Hepatocyte (in vitro differentiated cells): ENCODE data around the gene NPTX1. TPM values are rescaled to one million over a fixed set of nuclear protein-coding genes. Genes with fewer than 3 reads are reported as not detected.

Experiments
- DNase-seq: peaks from one replicate; pipeline ENCODE4 v3.0.0-alpha.2; 2016; ENCODE audit warnings: low spot score
- H2AFZ ChIP-seq: fragments of 200-600 bp; sonication (generic); 2 replicates; pipeline ENCODE4 v1.6.0; 2016; ENCODE audit warnings: antibody characterized with exemption, mild to moderate bottlenecking
- H3K27ac ChIP-seq: fragments of 200-600 bp; sonication (generic); 2 replicates; pipeline ENCODE4 v1.5.1; 2016; ENCODE audit warnings: mild to moderate bottlenecking
- H3K27me3 ChIP-seq: fragments of 200-600 bp; sonication (generic); 2 replicates; pipeline ENCODE4 v1.6.1; 2016
- H3K36me3 ChIP-seq: fragments of 200-600 bp; sonication (generic); replicated peaks from 2 replicates; pipeline ENCODE4 v1.5.1; 2016; ENCODE audit warnings: low read depth; ENCODE audit not compliant: insufficient read depth
- H3K4me1 ChIP-seq: fragments of 200-600 bp; sonication (generic); 2 replicates; pipeline ENCODE4 v1.5.1; 2016; ENCODE audit warnings: mild to moderate bottlenecking, moderate library complexity; ENCODE audit not compliant: insufficient read depth
- H3K4me2 ChIP-seq: fragments of 200-600 bp; sonication (generic); 2 replicates; pipeline ENCODE4 v1.6.0; 2016
- H3K4me3 ChIP-seq: fragments of 200-600 bp; sonication (generic); 2 replicates; pipeline ENCODE4 v1.5.1; 2016; ENCODE audit warnings: mild to moderate bottlenecking
- H3K79me2 ChIP-seq: fragments of 200-600 bp; sonication (generic); 2 replicates; pipeline ENCODE4 v1.6.0; 2017; ENCODE audit warnings: mild to moderate bottlenecking
- H3K9me2 ChIP-seq: fragments of 200-600 bp; sonication (generic); replicated peaks from 2 replicates; pipeline ENCODE4 v1.6.0; 2017; ENCODE audit warnings: mild to moderate bottlenecking; ENCODE audit not compliant: insufficient read depth
- H3K9me3 ChIP-seq: fragments of 200-600 bp; sonication (generic); 2 replicates; pipeline ENCODE4 v1.5.1; 2016; ENCODE audit warnings: low read depth, mild to moderate bottlenecking
- H4K20me1 ChIP-seq: fragments of 200-600 bp; sonication (generic); 2 replicates; pipeline ENCODE4 v1.6.0; 2016; ENCODE audit warnings: mild to moderate bottlenecking; ENCODE audit not compliant: insufficient read depth, poor library complexity, severe bottlenecking
- CTCF ChIP-seq: fragments of 200-600 bp; sonication (generic); IDR thresholded peaks from 2 replicates; pipeline ENCODE4 v1.5.1; 2016; ENCODE audit warnings: antibody characterized with exemption, mild to moderate bottlenecking; ENCODE audit not compliant: poor library complexity
- EZH2 ChIP-seq: fragments of 200-600 bp; sonication (generic); IDR thresholded peaks from 2 replicates; pipeline ENCODE4 v1.6.1; 2016; ENCODE audit warnings: antibody characterized with exemption, mild to moderate bottlenecking, borderline replicate concordance
- EZH2phosphoT487 ChIP-seq: fragments of 200-600 bp; sonication (generic); IDR thresholded peaks from one replicate; pipeline ENCODE4 v1.6.1; 2018; ENCODE audit warnings: antibody characterized with exemption, mild to moderate bottlenecking, low read depth, moderate library complexity; ENCODE audit not compliant: unreplicated experiment, severe bottlenecking
- WGBS: methylation state at CpG from one replicate; pipeline ENCODE4 v1.1.6; 2016; ENCODE audit warnings: low lambda C conversion rate; ENCODE audit errors: missing lambda C conversion rate; 5-methylcytosine and 5-hydroxymethylcytosine counted together
- polyA plus RNA-seq: library from polyadenylated mRNA; unstranded; fragments of >200 nt; fragmentation: Nextera tagmentation; extraction: Ambion mirVana; gene quantifications from 2 replicates; pipeline ENCODE4 v1.2.1, GENCODE V29; 2016
- total RNA-seq: library from RNA; depleted of rRNA; stranded (reverse); fragments of >200 nt; gene quantifications from 2 replicates; pipeline ENCODE4 v1.2.3, GENCODE V29; 2014

The NPTX1 gene
- total and polyA plus RNA-seq, 2 experiments from 2014 or later, result 0.70 to 2.1 TPM

- H3K36me3 ChIP-seq, result no peaks in the 10 kb centered on the region
- H3K9me3 ChIP-seq, result no peaks in the 10 kb centered on the region
- 83% methylated on average over 10 of the region's 10 CpGs for WGBS
- no peaks in the 10 kb centered on the region for H3K9me2 ChIP-seq
- H4K20me1 ChIP-seq, result no peaks in the 10 kb centered on the region
- no peak overlapping the region for H3K4me2 ChIP-seq
- DNase-seq, result no peak
- H3K4me1 ChIP-seq, result peaks cover 11% of the 10 kb centered on the region
- no peaks in the 10 kb centered on the region for H3K79me2 ChIP-seq
- no peak overlapping the region for H2AFZ ChIP-seq
- no peak for TF ChIP-seq CTCF
- H3K27ac ChIP-seq, result no peak overlapping the region
- peaks cover 28% of the 10 kb centered on the region for H3K27me3 ChIP-seq
- no peak overlapping the region for H3K4me3 ChIP-seq
Measured at GRCh38 chr17:80485846-80486245, 9.4 kb upstream of the NPTX1 start.

GRCh38 chr17:80482555-80483308 is 6.3 kb upstream of the NPTX1 start:
- Histone ChIP-seq H3K36me3 (no peaks in the 10 kb centered on the region), H3K27ac (no peak overlapping the region), H3K9me3 (no peaks in the 10 kb centered on the region), H3K4me1 (peaks cover 20% of the 10 kb centered on the region), H3K79me2 (no peaks in the 10 kb centered on the region), H3K9me2 (no peaks in the 10 kb centered on the region), H3K4me2 (no peak overlapping the region), H2AFZ (no peak overlapping the region), H3K4me3 (no peak overlapping the region), H4K20me1 (no peaks in the 10 kb centered on the region), H3K27me3 (peaks cover 57% of the 10 kb centered on the region)
- TF ChIP-seq EZH2phosphoT487 (no peak), CTCF (no peak), EZH2 (no peak)
- WGBS, result 67% methylated on average over 16 of the region's 16 CpGs
- DNase-seq, result no peak

GRCh38 chr17:80482058-80482318 is 5.6 kb upstream of the NPTX1 start:
- H3K4me2 ChIP-seq, result no peak overlapping the region

More at GRCh38 chr17:80482058-80482318, 5.6 kb upstream of the NPTX1 start:
- H2AFZ ChIP-seq, result no peak overlapping the region
- 87% methylated on average over 4 of the region's 4 CpGs for WGBS
- no peak overlapping the region for H3K4me3 ChIP-seq
- H3K27ac ChIP-seq, result no peak overlapping the region
- H3K36me3 ChIP-seq, result no peaks in the 10 kb centered on the region
- peaks cover 63% of the 10 kb centered on the region for H3K27me3 ChIP-seq
- no peak for TF ChIP-seq EZH2
- TF ChIP-seq CTCF, result no peak
- TF ChIP-seq EZH2phosphoT487, result no peak
- DNase-seq, result no peak
- H3K9me3 ChIP-seq, result no peaks in the 10 kb centered on the region
- H3K79me2 ChIP-seq, result no peaks in the 10 kb centered on the region
- peaks cover 3% of the 10 kb centered on the region for H4K20me1 ChIP-seq
- H3K9me2 ChIP-seq, result no peaks in the 10 kb centered on the region
- peaks cover 28% of the 10 kb centered on the region for H3K4me1 ChIP-seq
